CD4-positive, CD25-positive, alpha-beta regulatory T cell (primary cell): Measurements from ENCODE around the gene MICAL3. TPM values are rescaled to one million over a fixed set of nuclear protein-coding genes. Genes with fewer than 3 reads are reported as not detected.
A peak's percentile ranks its signal among the peaks of the same experiment; 100 is the strongest.
"Not testable (repeated sequence)": the region's sequence is repeated elsewhere in the genome, so short reads cannot be mapped to it uniquely, and the experiment has no call there.

Experiments
- ATAC-seq, 2 donors: fragments of 150-1000 bp; cut with Tn5 transposase; one replicate each; pipeline ENCODE4 v1.10.0; 2021; ENCODE audit warnings: low read depth in 2 of 2, moderate number of reproducible peaks in 2 of 2, moderate library complexity in 1 of 2
- DNase-seq, 3 donors: peaks; one replicate each; pipeline versions ENCODE4 v3.0.0 to v3.0.0-alpha.2; 2012 to 2022; ENCODE audit warnings: mixed read lengths in 1 of 3
- H3K27ac ChIP-seq: one replicate; pipeline ENCODE4 v1.7.0; 2013; ENCODE audit warnings: mild to moderate bottlenecking, low read length; ENCODE audit not compliant: insufficient read depth, poor library complexity, severe bottlenecking
- H3K27me3 ChIP-seq: one replicate; pipeline ENCODE4 v1.7.0; 2013; ENCODE audit warnings: low read length; ENCODE audit not compliant: control insufficient read depth, insufficient read depth
- H3K36me3 ChIP-seq: one replicate; pipeline ENCODE4 v1.7.0; 2013; ENCODE audit warnings: mild to moderate bottlenecking, low read length, moderate library complexity; ENCODE audit not compliant: control insufficient read depth, insufficient read depth
- H3K4me1 ChIP-seq: 2 replicates; pipeline ENCODE4 v1.7.0; 2013; ENCODE audit warnings: mild to moderate bottlenecking, low read length; ENCODE audit not compliant: insufficient read depth, control insufficient read depth, poor library complexity, severe bottlenecking
- H3K4me3 ChIP-seq: one replicate; pipeline ENCODE4 v1.7.0; 2013; ENCODE audit warnings: low read depth, mild to moderate bottlenecking, low read length, moderate library complexity
- H3K9me3 ChIP-seq, 2 experiments: 1 replicate in 1 of 2; 2 replicates in 1 of 2; pipeline ENCODE4 v1.7.0; 2013; ENCODE audit warnings: low read length in 2 of 2, mild to moderate bottlenecking in 1 of 2, moderate library complexity in 1 of 2; ENCODE audit not compliant: control insufficient read depth in 2 of 2
- H3K27ac Mint-ChIP-seq, 3 donors: one replicate each; pipeline ENCODE4 v1.8.0; 2020 to 2022; ENCODE audit warnings: mild to moderate bottlenecking in 3 of 3, mixed read lengths in 3 of 3, moderate library complexity in 2 of 3
- H3K27me3 Mint-ChIP-seq: one replicate; pipeline ENCODE4 v1.8.0; 2022; ENCODE audit warnings: mild to moderate bottlenecking, mixed read lengths
- H3K36me3 Mint-ChIP-seq: one replicate; pipeline ENCODE4 v1.8.0; 2020; ENCODE audit warnings: mixed read lengths
- H3K4me1 Mint-ChIP-seq, 4 donors: one replicate each; pipeline ENCODE4 v1.8.0; 2020 to 2022; ENCODE audit warnings: mixed read lengths in 4 of 4, mild to moderate bottlenecking in 1 of 4
- H3K4me3 Mint-ChIP-seq, 4 donors: one replicate each; pipeline ENCODE4 v1.8.0; 2020 to 2022; ENCODE audit warnings: mild to moderate bottlenecking in 4 of 4, mixed read lengths in 4 of 4, moderate library complexity in 3 of 4
- H3K9me3 Mint-ChIP-seq, 7 donors: one replicate each; pipeline ENCODE4 v1.8.0; 2020 to 2022; ENCODE audit warnings: mixed read lengths in 7 of 7, mild to moderate bottlenecking in 3 of 7, moderate library complexity in 2 of 7
- polyA plus RNA-seq, 4 donors: library from polyadenylated mRNA; unstranded; fragments of 300-500 nt; fragmentation: Illumina TruSeq; gene quantifications; one replicate each; pipeline ENCODE4 v1.2.3, GENCODE V29; 2021
- total RNA-seq: library from RNA; stranded (reverse); gene quantifications from one replicate; pipeline ENCODE4 v1.2.3, GENCODE V29; 2022

The MICAL3 gene
- total and polyA plus RNA-seq, 5 donors from 2014 or later = 0.71 to 39.9 (median 1.8) TPM

DNA sequence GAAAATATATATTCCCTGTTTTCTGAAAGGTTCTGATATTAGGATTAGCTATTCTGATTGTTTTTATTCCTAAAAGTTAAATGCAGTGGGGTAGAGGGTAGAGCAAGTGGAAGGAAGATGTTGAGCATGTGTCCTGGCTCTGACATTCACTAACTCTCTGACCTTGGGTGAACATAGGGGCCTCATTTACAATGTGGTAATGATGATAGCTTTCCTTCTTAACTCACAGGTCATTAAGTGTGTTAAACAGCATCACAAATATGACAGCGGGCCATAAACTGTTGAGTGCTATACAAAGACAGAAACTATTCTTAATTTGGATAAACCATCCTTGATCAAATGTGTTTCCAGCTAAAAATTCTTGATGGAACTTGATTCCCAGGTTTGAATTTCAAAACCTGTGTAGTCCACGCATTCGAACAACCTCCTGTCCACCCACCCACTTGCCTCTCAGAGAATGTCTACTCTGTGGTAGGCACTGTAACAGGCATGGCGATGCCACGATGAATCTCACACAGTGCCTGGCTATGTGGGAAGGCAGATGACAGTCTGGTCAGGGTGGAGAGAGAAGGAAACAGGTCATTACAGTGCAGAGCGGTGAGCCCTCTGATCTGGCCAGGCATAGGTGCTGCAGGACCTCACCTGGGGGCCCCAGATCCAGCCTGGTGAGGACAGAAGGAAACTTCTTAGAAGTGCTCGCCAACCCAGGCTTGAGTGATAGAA lies 34.2 kb upstream of the MICAL3 start:
- DNase-seq (no peak), ATAC-seq (no peak)
- Histone ChIP-seq H3K36me3 (no peaks in the 10 kb centered on the region), H3K9me3 (no peaks in the 10 kb centered on the region), H3K4me1 (no peaks in the 10 kb centered on the region), H3K27ac (no peak overlapping the region), H3K27me3 (peaks cover 2% of the 10 kb centered on the region), H3K4me3 (no peak overlapping the region)
- Mint-ChIP-seq H3K36me3 (no peaks in the 10 kb centered on the region), H3K4me1 (peaks cover 0 to 4% (median 0%) of the 10 kb centered on the region in 4 donors), H3K27me3 (peaks cover 38% of the 10 kb centered on the region), H3K27ac (no peak overlapping the region), H3K9me3 (peaks cover 0 to 2% (median 0%) of the 10 kb centered on the region in 7 donors), H3K4me3 (no peak overlapping the region)

GRCh38 chr22:18057568-18058209 lies 33.3 kb upstream of the MICAL3 start:
- H3K4me3 ChIP-seq = no peak overlapping the region

GRCh38 chr22:18056807-18057474 lies 32.6 kb upstream of the MICAL3 start:
- Mint-ChIP-seq H3K4me1 (peaks cover 0 to 4% (median 0%) of the 10 kb centered on the region in 4 donors), H3K27ac (no peak overlapping the region), H3K4me3 (no peak overlapping the region), H3K27me3 (peaks cover 32% of the 10 kb centered on the region), H3K9me3 (peaks cover 0 to 2% (median 0%) of the 10 kb centered on the region in 7 donors), H3K36me3 (no peaks in the 10 kb centered on the region)
- no peak overlapping the region for H3K27ac ChIP-seq
- H3K36me3 ChIP-seq = no peaks in the 10 kb centered on the region
- no peaks in the 10 kb centered on the region for H3K4me1 ChIP-seq
- H3K4me3 ChIP-seq = no peak overlapping the region
- peak; percentile 37 to 52 for ATAC-seq
- no peaks in the 10 kb centered on the region for H3K27me3 ChIP-seq
- no peak for DNase-seq
- no peaks in the 10 kb centered on the region for H3K9me3 ChIP-seq

More at GRCh38 chr22:18057568-18058209, 33.3 kb upstream of the MICAL3 start:
- H3K27me3 Mint-ChIP-seq = peaks cover 33% of the 10 kb centered on the region
- DNase-seq (no peak), ATAC-seq (peak; percentile 31 to 52)
- Histone ChIP-seq H3K27me3 (no peaks in the 10 kb centered on the region), H3K36me3 (no peaks in the 10 kb centered on the region), H3K4me1 (no peaks in the 10 kb centered on the region), H3K9me3 (no peaks in the 10 kb centered on the region), H3K27ac (no peak overlapping the region)
- no peak overlapping the region for H3K27ac Mint-ChIP-seq
- H3K4me3 Mint-ChIP-seq = no peak overlapping the region
- H3K4me1 Mint-ChIP-seq = peaks cover 0 to 4% (median 0%) of the 10 kb centered on the region in 4 donors
- H3K9me3 Mint-ChIP-seq = peaks cover 0 to 2% (median 0%) of the 10 kb centered on the region in 7 donors
- H3K36me3 Mint-ChIP-seq = no peaks in the 10 kb centered on the region

- Mint-ChIP-seq H3K36me3 (no peaks in the 10 kb centered on the region), H3K4me1 (peaks cover 0 to 4% (median 0%) of the 10 kb centered on the region in 4 donors), H3K4me3 (no peak overlapping the region), H3K9me3 (peaks cover 0 to 2% (median 0%) of the 10 kb centered on the region in 7 donors), H3K27ac (peak overlapping the region in 1 of 3 donors; percentile 24), H3K27me3 (peaks cover 32% of the 10 kb centered on the region)
- no peak for ATAC-seq
- Histone ChIP-seq H3K27ac (no peak overlapping the region), H3K9me3 (no peaks in the 10 kb centered on the region), H3K27me3 (no peaks in the 10 kb centered on the region), H3K4me1 (no peaks in the 10 kb centered on the region), H3K36me3 (no peaks in the 10 kb centered on the region), H3K4me3 (no peak overlapping the region)
- no peak for DNase-seq
Observed at GRCh38 chr22:18056161-18056666, 31.9 kb upstream of the MICAL3 start.

GRCh38 chr22:18055619-18056160 lies 31.3 kb upstream of the MICAL3 start:
- Mint-ChIP-seq H3K27me3 (peaks cover 32% of the 10 kb centered on the region), H3K4me3 (no peak overlapping the region), H3K27ac (no peak overlapping the region), H3K36me3 (no peaks in the 10 kb centered on the region), H3K4me1 (peaks cover 0 to 4% (median 0%) of the 10 kb centered on the region in 4 donors), H3K9me3 (peaks cover 0 to 2% (median 0%) of the 10 kb centered on the region in 7 donors)
- Histone ChIP-seq H3K27me3 (no peaks in the 10 kb centered on the region), H3K36me3 (no peaks in the 10 kb centered on the region), H3K4me3 (no peak overlapping the region), H3K27ac (no peak overlapping the region), H3K4me1 (no peaks in the 10 kb centered on the region), H3K9me3 (no peaks in the 10 kb centered on the region)
- ATAC-seq (no peak), DNase-seq (no peak)

- not testable (repeated sequence) for DNase-seq, H3K36me3 ChIP-seq, H3K4me1 ChIP-seq, H3K36me3 Mint-ChIP-seq, H3K9me3 ChIP-seq, H3K27ac ChIP-seq, H3K4me1 Mint-ChIP-seq, H3K27me3 ChIP-seq, H3K4me3 Mint-ChIP-seq, H3K9me3 Mint-ChIP-seq, ATAC-seq, H3K4me3 ChIP-seq, H3K27ac Mint-ChIP-seq
- peaks cover 21% of the 10 kb centered on the region for H3K27me3 Mint-ChIP-seq
Observed at GRCh38 chr22:18053216-18053946, 29.0 kb upstream of the MICAL3 start.

GRCh38 chr22:18051113-18051512 lies 26.8 kb upstream of the MICAL3 start:
- not testable (repeated sequence) for DNase-seq, H3K4me1 Mint-ChIP-seq, H3K9me3 Mint-ChIP-seq, H3K4me1 ChIP-seq, H3K4me3 ChIP-seq, H3K36me3 Mint-ChIP-seq, H3K27me3 ChIP-seq, H3K4me3 Mint-ChIP-seq, H3K27ac Mint-ChIP-seq, ATAC-seq, H3K27ac ChIP-seq, H3K36me3 ChIP-seq, H3K9me3 ChIP-seq
- peaks cover 23% of the 10 kb centered on the region for H3K27me3 Mint-ChIP-seq
